ENCODE data around the gene SLC35G2.
"Not testable (repeated sequence)": the region's sequence is repeated elsewhere in the genome, so short reads cannot be mapped to it uniquely, and the experiment has no call there.

The SLC35G2 gene

DNA sequence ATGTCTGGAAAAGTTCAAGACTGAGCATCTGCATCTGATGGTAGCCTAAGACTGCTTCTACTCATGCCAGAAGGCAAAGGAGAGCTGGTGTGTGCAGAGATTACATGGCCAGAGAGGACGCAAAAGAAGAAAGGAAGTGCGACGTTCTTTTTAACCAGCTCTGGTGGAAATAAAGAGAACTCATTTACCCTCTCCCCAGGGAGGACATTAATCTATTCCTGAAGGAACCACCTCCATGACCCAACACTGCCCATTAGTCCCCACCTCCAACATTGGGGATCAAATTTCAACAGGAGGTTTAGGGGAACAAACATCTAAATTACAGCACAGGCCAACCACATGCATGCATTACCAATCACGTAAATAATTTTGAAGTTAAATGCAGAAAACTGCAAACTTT, 41.6 kb downstream of the SLC35G2 start:
- Histone ChIP-seq H3K27ac (no peak overlapping the region), H3K9ac (ENCODE audit: insufficient read length) (no peak overlapping the region), H3K4me3 (0 out of 2 replicates have a peak overlapping the region, but pooled peaks have one; percentile 98), H3K36me3 (ENCODE audit: insufficient read depth, low read length) (peaks cover 6% of the 10 kb centered on the region; the same call in 1 of the 2 replicates), H3K9me3 (ENCODE audit: low read depth, low read length) (no peaks in the 10 kb centered on the region)
- DNase-seq (ENCODE audit: low read depth, low spot score), result no peak
- TF ChIP-seq FOXP2 (optimal IDR thresholded peaks at IDR 0.05; ENCODE audit: control extremely low read depth, extremely low read length, insufficient read depth) (no peak), POLR2AphosphoS5 (IDR thresholded peaks at IDR 0.05; ENCODE audit: borderline replicate concordance, low read depth, low read length) (no peak), EZH2 (IDR thresholded peaks at IDR 0.05) (no peak)

DNA sequence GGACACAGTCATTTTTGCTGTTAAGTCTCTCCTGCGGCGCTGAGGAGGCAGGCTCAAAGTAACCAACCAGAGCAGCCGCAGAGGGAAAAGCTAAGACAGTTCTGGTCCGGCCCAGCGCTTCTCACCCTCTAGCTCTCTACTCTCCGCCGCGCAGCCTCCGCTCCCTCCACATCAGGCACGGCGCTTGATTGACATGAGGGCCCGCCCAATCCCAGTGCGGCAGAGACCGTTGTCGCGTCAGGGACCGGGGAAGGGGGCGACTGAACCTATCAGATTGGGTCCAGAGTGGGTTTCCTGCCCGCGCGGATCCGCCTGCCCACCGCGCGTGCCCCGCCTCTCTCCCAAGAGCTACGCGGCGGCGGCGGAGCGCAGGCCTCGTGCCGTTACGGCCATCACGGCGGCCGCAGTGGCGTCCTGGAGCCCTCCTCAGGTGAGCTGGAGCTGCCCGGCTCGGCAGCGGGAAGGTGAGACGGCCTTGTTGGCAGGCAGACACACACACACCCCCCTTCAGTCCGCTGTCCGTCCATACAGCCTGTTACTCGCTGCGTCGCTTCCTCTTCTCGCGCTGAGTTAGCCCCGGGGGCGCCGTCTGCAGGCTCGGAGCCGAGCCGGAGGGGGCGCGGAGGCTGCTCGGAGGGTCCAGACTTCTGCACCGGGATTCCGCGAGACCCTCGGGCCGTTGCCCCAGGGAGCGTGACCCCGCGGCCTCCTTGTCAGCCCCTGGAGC, 43.1 kb downstream of the SLC35G2 start, which contains the start of gene NCK1:
TSS of gene NCK1 (plus strand) at position 319 of the 727 bp plus-strand sequence. CDS start 65,794 bp downstream, outside the sequence.
- H3K9me3 ChIP-seq (ENCODE audit: low read depth, low read length), result no peaks in the 10 kb centered on the region
- no peaks in the 10 kb centered on the region for H3K36me3 ChIP-seq (ENCODE audit: insufficient read depth, low read length)
- H3K9ac ChIP-seq (ENCODE audit: insufficient read length), result peak within 1 kb of the TSS; percentile 88
- H3K4me3 ChIP-seq, result peak within 1 kb of the TSS; percentile 98
- peak within 1 kb of the TSS; percentile 66; the same call in 1 of the 2 replicates for H3K27ac ChIP-seq
- TF ChIP-seq POLR2AphosphoS5 (IDR thresholded peaks at IDR 0.05; ENCODE audit: borderline replicate concordance, low read depth, low read length) (peak; percentile 97), FOXP2 (optimal IDR thresholded peaks at IDR 0.05; ENCODE audit: control extremely low read depth, extremely low read length, insufficient read depth) (no peak), EZH2 (IDR thresholded peaks at IDR 0.05) (no peak)
- DNase-seq (ENCODE audit: low read depth, low spot score), result peak; percentile 87

DNA sequence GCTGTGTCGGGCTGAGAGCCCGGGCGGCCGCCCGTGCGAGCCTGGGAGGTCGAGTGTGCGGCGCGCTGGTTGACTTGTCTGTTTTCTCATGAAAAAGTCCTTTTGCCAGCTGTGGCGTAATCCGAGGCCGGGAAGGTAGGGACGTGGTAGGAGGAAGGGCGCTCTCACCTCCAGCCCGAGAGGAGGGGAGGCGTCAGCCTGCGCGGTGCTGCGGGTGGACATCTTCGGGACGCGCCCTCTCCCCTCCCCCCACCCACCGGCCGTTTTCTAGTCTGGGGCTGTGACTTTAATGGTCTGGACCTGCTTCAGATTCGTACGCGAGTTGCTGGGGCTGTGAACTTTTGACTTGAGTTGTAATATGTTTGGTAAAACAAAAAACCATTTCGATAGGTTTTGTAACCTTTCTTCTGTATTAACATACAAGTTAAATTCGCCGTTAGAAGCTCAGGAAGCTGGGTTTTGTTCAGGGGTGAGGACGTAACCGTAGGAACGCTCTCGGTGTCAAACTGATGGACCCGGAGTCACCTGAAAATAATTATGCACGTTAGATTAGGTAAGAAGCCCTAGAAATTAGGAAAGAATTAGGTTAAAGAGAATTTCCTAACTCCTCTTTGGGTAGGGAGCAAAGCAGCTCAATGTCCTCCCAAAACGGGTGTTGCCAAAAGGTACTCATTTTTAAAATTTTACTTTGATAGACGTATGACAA, 43.8 kb downstream of the SLC35G2 start:
- Histone ChIP-seq H3K36me3 (ENCODE audit: insufficient read depth, low read length) (peaks cover 5% of the 10 kb centered on the region), H3K4me3 (peak overlapping the region; percentile 98)
- DNase-seq (ENCODE audit: low read depth, low spot score), result no peak

DNA sequence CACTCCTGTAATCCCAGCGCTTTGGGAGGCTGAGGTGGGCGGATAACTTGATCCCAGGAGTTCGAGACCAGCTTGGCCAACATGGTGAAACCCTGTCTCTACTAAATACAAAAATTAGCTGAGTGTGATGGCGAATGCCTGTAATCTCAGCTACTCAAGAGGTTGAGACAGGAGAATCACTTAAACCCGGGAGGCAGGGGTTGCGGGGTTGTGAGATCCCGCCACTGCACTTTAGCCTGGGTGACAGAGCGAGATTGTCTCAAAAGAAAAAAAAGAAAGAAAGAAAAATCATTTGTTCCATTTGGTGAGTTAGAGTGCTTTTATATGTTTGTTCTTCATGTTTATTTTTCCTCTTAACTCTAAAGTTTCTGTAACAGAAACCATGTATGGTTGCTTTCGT, 50.4 kb downstream of the SLC35G2 start:
- no peak overlapping the region for H3K4me3 ChIP-seq
- no peak overlapping the region for H3K27ac ChIP-seq
- no peak for DNase-seq (ENCODE audit: low read depth, low spot score)
- no peak for TF ChIP-seq FOXP2 (optimal IDR thresholded peaks at IDR 0.05; ENCODE audit: control extremely low read depth, extremely low read length, insufficient read depth)
- TF ChIP-seq EZH2 (IDR thresholded peaks at IDR 0.05), result no peak
- TF ChIP-seq POLR2AphosphoS5 (IDR thresholded peaks at IDR 0.05; ENCODE audit: borderline replicate concordance, low read depth, low read length), result no peak
- H3K9ac ChIP-seq (ENCODE audit: insufficient read length), result no peak overlapping the region
- peaks cover 68% of the 10 kb centered on the region for H3K36me3 ChIP-seq (ENCODE audit: insufficient read depth, low read length)
- peaks cover 19% of the 10 kb centered on the region; the same call in 1 of the 2 replicates for H3K9me3 ChIP-seq (ENCODE audit: low read depth, low read length)

More for the DNA sequence above, 43.8 kb downstream of the SLC35G2 start:
- no peak for TF ChIP-seq EZH2 (IDR thresholded peaks at IDR 0.05)
- no peak for TF ChIP-seq FOXP2 (optimal IDR thresholded peaks at IDR 0.05; ENCODE audit: control extremely low read depth, extremely low read length, insufficient read depth)
- 0 out of 2 replicates have a peak overlapping the region, but pooled peaks have one; percentile 66 for H3K27ac ChIP-seq
- H3K9ac ChIP-seq (ENCODE audit: insufficient read length), result peak overlapping the region; percentile 88
- H3K9me3 ChIP-seq (ENCODE audit: low read depth, low read length), result no peaks in the 10 kb centered on the region

DNA sequence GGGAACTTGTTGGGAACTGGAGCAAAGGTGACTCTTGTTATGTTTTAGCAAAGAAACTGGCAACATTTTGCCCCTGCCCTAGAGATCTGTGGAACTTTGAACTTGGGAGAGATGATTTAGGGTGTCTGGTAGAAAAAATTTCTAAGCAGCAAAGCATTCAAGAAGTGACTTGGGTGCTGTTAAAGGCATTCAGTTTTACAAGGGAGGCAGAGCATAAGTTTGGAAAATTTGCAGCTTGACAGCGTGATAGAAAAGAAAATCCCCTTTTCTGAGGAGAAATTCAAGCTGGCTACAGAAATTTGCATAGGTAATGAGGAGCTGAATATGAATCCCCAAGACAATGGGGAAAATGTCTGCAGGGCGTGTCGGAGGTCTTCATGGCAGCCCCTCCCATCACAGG, 53.3 kb downstream of the SLC35G2 start:
- DNase-seq (ENCODE audit: low read depth, low spot score); H3K9ac ChIP-seq (ENCODE audit: insufficient read length); H3K4me3 ChIP-seq; H3K27ac ChIP-seq: not testable (repeated sequence)
- H3K36me3 ChIP-seq (ENCODE audit: insufficient read depth, low read length), result peaks cover 75% of the 10 kb centered on the region
- peaks cover 22% of the 10 kb centered on the region; the same call in 1 of the 2 replicates for H3K9me3 ChIP-seq (ENCODE audit: low read depth, low read length)

DNA sequence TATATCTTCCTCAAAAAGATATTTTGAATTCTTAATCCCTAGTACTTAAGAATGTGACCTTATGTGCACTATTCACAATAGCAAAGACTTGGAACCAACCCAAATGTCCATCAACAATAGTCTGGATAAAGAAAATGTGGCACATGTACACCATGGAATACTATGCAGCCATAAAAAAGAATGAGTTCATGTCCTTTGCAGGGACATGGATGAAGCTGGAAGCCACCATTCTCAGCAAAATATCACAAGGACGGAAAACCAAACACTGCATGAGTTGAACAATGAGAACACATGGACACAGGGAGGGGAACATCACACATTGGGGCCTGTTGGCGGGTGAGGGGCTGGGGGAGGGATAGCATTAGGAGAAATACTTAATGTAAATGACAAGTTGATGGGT, 60.6 kb downstream of the SLC35G2 start:
- peaks cover 16% of the 10 kb centered on the region; the same call in 1 of the 2 replicates for H3K9me3 ChIP-seq (ENCODE audit: low read depth, low read length)
- not testable (repeated sequence) for DNase-seq (ENCODE audit: low read depth, low spot score); H3K9ac ChIP-seq (ENCODE audit: insufficient read length); H3K27ac ChIP-seq; H3K4me3 ChIP-seq
- peaks cover 13% of the 10 kb centered on the region for H3K36me3 ChIP-seq (ENCODE audit: insufficient read depth, low read length)

DNA sequence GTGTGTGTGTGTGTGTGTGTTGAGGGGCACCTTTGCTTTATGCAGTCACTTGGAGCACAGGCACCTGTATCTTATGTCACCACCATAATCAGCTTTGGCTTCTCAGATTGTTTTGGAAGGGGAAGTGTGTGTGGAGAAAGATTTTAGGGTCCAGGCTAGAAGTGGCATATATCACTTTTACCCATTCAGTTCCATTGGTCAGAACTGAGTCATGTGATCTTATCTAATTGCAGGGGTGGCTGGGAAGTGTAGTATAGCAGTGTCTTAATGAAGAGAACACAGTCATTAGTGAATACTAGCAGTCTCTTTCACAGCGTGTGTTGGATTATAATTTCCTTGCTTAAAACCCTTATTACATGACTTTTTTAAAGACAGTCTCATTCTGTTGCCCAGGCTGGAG, 63.6 kb downstream of the SLC35G2 start:
- no peak overlapping the region for H3K4me3 ChIP-seq
- peaks cover 5% of the 10 kb centered on the region for H3K36me3 ChIP-seq (ENCODE audit: insufficient read depth, low read length)
- H3K9me3 ChIP-seq (ENCODE audit: low read depth, low read length), result peaks cover 12% of the 10 kb centered on the region; the same call in 1 of the 2 replicates
- H3K27ac ChIP-seq, result no peak overlapping the region
- TF ChIP-seq POLR2AphosphoS5 (IDR thresholded peaks at IDR 0.05; ENCODE audit: borderline replicate concordance, low read depth, low read length) (no peak), EZH2 (IDR thresholded peaks at IDR 0.05) (no peak), FOXP2 (optimal IDR thresholded peaks at IDR 0.05; ENCODE audit: control extremely low read depth, extremely low read length, insufficient read depth) (no peak)
- no peak overlapping the region for H3K9ac ChIP-seq (ENCODE audit: insufficient read length)
- DNase-seq (ENCODE audit: low read depth, low spot score), result no peak

DNA sequence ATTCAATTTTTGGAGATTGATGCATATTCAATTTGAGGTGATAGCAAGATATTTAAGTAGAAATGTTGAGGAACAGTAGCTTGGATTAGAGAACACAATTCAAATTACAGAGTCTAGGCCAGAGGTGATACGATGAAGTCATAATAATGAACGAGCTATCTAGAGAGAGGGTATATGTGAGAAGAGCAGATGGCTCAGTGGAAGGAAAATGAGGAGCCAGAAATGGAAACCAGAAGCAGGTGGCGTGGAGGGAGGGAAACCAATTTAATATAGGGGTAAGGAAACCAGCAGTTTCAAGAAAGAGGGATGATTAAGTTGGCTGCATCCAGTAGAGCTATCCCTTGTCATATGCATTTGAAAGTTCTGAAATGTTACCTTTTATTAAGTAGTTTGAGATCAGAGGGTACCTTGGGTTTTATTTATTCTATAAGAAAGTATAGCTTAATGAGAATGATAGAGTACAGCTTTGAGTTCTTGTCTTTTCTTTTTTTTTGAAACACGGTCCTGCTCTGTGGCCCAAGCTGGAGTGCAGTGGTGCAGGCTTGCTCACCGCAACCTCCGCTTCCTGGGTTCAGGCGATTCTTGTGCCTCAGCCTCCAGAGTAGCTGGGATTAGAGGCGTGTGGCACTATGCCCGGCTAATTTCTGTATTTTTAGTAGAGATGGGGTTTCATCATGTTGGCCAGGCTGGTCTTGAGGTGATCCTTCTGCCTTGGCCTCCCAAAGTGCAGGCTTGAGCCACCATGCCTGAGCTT, 65.2 kb downstream of the SLC35G2 start:
- TF ChIP-seq FOXP2 (optimal IDR thresholded peaks at IDR 0.05; ENCODE audit: control extremely low read depth, extremely low read length, insufficient read depth), result no peak
- TF ChIP-seq EZH2 (IDR thresholded peaks at IDR 0.05), result no peak
- TF ChIP-seq POLR2AphosphoS5 (IDR thresholded peaks at IDR 0.05; ENCODE audit: borderline replicate concordance, low read depth, low read length), result no peak
- no peak overlapping the region for H3K9ac ChIP-seq (ENCODE audit: insufficient read length)
- H3K27ac ChIP-seq, result no peak overlapping the region
- DNase-seq (ENCODE audit: low read depth, low spot score), result no peak
- H3K9me3 ChIP-seq (ENCODE audit: low read depth, low read length), result peaks cover 7% of the 10 kb centered on the region; the same call in 1 of the 2 replicates
- peaks cover 7% of the 10 kb centered on the region for H3K36me3 ChIP-seq (ENCODE audit: insufficient read depth, low read length)
- H3K4me3 ChIP-seq, result no peak overlapping the region
